Medulla oblongata (tissue), 1 donor: Measurements from ENCODE around the gene SUN2.
A peak's percentile ranks its signal among the peaks of the same experiment; 100 is the strongest.

Experiments
- DNase-seq: peaks from one replicate; pipeline ENCODE4 v3.0.0-alpha.2; 2015; ENCODE audit errors: extremely low spot score

The SUN2 gene

GRCh38 chr22:38776086-38776485 is 20.3 kb upstream of the SUN2 start:
- no peak for DNase-seq

GRCh38 chr22:38775656-38776055 is 19.9 kb upstream of the SUN2 start:
- no peak for DNase-seq

- DNase-seq: no peak
Observed at GRCh38 chr22:38774496-38775166, 18.8 kb upstream of the SUN2 start.

DNA sequence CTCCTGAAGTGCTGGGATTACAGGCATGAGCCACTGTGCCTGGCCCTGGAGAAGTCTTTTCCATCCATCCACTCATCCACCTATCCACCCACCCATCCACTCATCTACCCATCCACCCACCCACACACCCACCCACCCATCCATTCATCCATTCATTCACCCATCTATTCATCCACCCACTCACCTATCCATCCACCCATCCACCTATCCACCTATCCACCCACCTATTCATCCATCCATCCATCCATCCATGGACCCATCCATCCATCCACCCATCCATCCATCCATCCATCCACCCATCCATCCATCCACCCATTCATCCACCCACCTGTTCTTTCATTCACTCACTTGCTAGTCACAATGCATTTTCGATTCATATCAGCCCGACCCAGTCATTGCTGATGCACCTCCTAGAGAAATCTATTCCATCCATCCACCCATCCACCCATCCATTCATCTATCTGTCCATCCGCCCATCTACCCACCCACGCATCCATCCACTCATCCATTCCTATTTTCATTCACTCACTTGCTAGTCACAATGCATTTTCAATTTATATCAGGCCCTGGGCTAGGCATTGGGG is 17.7 kb upstream of the SUN2 start:
- DNase-seq: no peak

- no peak for DNase-seq
Observed at GRCh38 chr22:38772623-38772873, 16.8 kb upstream of the SUN2 start.

- DNase-seq: no peak
Observed at GRCh38 chr22:38770257-38770949, 14.6 kb upstream of the SUN2 start.

- DNase-seq: no peak
Observed at GRCh38 chr22:38768036-38768435, 12.2 kb upstream of the SUN2 start.

GRCh38 chr22:38767313-38767712 is 11.5 kb upstream of the SUN2 start:
- DNase-seq: no peak

- DNase-seq: peak; percentile 76
Observed at GRCh38 chr22:38766076-38766777, 10.4 kb upstream of the SUN2 start.

DNA sequence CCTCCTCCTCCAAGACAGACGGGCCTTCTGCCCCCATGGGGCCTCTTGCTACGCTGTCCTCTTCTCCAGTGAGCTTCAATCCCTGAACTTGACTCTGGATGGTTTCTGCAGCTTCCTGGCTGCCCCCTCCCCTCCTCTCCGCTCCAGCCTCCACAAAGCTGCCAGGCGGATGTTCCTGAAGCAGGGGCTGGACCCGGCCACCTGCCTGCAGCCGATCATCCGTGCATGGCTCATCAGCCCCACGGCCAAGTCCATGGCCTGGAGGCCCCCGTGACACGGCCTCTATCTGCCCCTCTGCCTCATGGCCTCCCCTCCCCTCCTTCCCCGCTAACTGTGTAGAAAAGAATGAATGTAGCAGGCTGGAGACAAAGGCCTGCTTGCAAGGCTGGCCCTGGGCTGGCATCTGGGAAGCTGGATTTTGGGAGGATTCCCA is 6.8 kb upstream of the SUN2 start:
- DNase-seq: peak; percentile 65

DNA sequence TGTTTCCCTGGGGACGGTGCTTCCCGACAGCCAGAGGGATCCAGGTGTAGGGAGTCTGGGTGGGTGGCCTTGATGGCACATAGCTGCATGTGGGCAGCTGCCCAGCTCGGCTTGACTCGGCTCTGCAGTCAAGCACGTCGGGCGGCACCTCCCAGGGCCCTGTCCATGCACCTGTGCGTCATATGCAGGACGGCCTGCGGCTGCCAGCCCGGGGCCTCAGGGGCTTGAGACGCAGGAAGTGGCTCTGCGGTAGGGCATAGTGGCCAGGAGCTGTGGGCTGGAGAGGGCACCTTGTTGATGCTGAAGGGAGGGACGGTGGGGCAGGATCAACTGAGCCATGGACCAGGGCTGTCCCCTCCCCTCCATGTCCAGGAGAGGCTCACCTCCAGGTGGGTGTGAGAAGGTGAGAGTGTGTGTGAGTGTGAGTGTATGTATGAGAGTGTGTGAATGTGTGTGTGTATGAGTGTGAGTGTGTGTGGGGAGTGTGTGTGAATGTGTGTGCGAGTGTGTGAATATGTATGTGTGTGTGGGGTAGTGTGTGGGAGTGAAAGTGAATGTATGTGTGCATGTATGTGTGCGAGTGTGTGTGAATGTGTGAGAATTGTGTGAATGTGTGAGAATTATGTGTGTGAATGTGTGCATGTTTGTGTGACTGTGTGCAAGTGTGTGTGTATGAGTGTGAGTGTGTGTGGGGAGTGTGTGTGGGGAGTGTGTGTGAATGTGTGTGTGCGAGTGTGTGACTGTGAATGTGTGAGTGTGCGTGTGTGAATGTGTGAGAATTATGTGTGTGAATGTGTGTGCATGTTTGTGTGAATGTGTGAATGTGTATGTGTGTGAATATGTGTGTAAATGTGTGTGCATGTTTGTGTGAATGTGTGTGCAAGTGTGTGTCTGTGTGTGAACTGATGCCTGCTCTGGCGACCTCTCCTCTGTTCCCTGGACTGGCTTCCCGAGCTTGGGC is 5.7 kb upstream of the SUN2 start:
- DNase-seq: no peak

DNA sequence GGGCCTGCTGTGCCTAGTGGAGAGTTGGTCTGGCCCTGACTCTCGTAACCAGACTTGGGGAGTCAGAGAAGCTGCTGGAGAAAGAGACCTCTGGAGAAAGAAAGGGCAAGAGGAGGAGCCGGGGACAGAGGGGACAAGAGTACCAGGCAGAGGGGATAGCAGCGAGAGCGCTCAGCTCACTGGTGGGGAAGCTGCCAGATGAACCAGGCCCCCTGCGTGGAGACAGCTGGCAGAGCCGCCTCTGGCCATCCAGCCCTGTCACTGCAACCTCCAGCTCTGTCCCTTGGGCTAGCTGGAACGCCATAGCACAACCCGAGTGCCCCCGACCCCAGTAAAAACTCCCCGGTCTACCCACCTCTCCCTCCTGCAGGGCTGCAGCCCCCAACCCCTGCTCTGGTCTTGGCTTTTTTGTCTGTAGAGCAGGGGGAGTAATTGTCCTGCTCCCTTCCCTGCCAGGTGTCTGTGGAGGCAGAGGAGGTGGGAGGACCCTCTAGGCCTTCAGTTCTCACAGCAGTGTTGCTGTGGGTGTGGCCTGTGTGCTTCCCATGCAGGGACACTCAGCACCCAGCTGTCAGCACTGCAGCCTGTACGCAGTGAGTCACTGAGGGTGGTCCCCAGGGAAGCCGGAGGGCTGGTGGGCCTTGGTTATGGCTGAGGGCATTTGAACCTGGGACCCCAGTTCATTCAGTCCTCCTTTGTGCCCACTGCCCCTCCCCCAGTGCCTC is 4.8 kb upstream of the SUN2 start:
- DNase-seq: no peak

- no peak for DNase-seq
Observed at GRCh38 chr22:38759005-38759404, 3.2 kb upstream of the SUN2 start.

- DNase-seq: no peak
Observed at GRCh38 chr22:38758276-38758945, 2.6 kb upstream of the SUN2 start.

DNA sequence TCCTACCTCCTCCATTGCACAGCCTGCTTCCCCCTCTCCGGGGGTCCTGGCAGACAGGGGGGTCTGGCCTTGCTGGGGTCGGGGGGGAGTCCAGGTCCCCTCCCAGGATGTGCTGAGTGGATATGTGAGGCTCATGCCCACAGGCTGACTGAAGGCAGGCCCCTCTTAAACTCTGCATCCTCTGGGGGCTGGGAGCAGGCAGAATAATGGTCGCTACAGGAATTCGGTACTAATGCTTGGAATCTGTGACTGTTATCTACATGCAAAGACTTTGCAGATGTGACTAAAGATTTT is 1.6 kb upstream of the SUN2 start:
- no peak for DNase-seq

- no peak for DNase-seq
Observed at GRCh38 chr22:38756711-38757463, 1.1 kb upstream of the SUN2 start.

- peak; percentile 83 for DNase-seq
Observed at GRCh38 chr22:38755155-38755910, 465 bp downstream of the SUN2 start.

- peak; percentile 72 for DNase-seq
Observed at GRCh38 chr22:38754751-38755154, 1.0 kb downstream of the SUN2 start.
